ENCODE measurements around the gene TAF1. TPM values are rescaled to one million over a fixed set of nuclear protein-coding genes. Genes with fewer than 3 reads are reported as not detected.
"Not testable (repeated sequence)": the region's sequence is repeated elsewhere in the genome, so short reads cannot be mapped to it uniquely, and the experiment has no call there.

The TAF1 gene
- polyA plus RNA-seq, 4 donors: 31.5 to 54.2 (median 41.9) TPM

DNA sequence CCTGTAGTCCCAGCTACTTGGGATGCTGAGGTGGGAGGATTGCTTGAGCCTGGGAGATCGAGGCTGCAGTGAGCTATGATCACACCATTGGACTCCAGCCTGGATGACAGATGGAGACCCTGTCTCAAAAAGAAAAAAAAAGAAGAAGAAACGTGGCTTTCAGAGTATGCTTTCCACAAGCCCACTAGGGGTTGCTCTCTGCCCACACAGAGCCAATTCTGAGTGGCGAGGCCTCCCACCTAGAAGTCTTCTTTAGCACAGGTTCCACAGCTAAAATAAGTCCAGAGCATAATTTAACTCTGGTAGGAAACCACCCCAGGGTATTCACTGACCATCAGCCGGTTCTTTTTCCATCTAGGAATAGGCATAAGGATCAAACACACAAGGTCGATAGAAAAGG, 50.1 kb downstream of the TAF1 start:
- not testable (repeated sequence) for DNase-seq (ENCODE audit: low read depth in 4 of 4, low spot score in 2 of 4)

DNA sequence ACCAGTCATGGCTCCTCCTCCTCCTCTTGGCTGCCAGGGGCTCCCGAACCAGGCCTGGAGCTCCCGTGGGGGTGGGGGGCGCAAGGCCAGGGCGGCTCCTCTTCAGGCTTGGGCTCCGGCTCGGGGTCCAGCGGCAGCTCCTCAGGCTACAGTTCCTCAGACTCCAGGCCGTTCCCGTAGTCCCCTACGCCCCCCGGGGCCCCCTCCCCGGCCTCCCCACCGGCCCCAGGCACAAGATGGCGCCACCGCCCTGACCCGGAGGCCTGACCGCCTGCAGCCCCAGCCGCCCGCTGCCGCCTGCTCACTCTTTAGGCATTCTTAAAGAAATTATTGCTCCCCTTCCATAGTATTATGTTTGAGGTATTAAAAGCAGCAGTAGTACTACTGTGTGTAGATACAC, 54.5 kb downstream of the TAF1 start:
- no peak for DNase-seq (ENCODE audit: low read depth in 4 of 4, low spot score in 2 of 4)

DNA sequence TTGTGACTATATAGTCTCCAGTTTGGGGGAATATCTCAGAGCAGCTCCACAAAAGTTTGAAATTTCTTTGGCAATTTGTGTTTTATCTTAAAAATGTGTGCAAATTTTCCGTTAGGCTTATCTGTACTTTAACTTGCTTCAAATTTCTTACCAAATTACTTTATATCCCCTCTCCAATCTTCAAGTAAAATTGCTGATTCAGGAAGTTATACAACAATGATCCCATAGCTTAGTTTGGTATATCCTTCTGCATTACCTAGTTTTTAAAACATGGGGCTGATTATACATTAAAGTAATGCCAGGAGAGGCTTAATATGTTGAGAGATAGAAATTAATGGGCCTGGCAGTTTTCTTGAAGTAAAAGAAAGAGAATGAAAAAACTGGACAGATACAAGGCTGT, 66.6 kb downstream of the TAF1 start:
- no peak for DNase-seq (ENCODE audit: low read depth in 4 of 4, low spot score in 2 of 4)

DNA sequence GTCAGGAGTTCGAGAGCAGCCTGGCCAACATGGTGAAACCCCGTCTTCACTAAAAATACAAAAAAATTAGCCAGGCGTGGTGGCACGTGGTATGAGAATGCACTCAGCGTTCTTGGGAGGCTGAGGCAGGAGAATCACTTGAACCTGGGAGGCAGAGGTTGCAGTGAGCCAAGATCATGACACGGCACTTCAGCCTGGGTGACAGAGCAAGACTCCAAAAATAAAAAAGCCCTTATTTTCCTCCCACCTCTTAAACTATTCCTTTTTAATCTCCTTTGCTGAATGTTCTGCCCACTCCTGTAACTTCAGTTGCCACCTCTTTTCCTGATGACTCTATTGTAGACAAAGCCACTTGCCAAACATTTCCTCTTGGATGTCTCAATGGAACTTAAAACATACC, 72.6 kb downstream of the TAF1 start:
- no peak for DNase-seq (ENCODE audit: low read depth in 4 of 4, low spot score in 2 of 4)

DNA sequence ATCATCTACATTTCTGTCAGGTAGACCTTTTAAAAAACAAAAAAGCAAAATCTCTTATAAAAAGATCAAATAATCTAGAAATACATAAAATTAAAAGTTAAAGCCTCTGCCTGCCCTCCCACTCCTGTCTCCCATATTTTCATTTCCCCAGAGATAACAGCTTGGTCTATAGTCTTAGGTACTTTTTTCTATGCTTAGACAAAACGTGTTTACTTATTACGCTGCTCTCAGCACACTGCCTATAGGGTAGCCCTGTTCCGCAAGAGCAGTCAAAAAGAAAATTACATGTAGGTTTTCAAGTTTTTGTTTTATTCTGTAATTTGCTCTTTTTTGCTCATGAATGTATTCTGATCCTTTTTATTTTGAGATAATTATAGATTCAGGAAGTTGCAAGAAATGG, 73.3 kb downstream of the TAF1 start:
- no peak for DNase-seq (ENCODE audit: low read depth in 4 of 4, low spot score in 2 of 4)

DNA sequence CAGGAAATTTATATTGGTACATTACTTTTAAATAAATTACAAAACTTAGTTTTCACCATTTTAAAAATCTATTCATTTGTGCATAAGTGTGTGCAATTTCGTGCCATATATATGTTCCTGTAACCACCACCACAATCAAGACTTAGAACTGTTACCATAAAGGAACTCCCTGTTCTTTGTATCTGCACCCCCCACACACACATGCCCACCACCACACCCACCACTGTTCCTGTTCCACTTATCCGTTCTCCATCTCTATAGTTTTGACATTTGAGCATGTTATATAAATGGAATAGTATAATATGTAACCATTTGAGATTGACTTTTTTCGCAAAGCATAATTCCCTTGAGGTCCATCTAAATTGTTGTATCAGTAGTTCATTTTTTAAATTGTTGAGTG, 73.7 kb downstream of the TAF1 start:
- DNase-seq (ENCODE audit: low read depth in 4 of 4, low spot score in 2 of 4): no peak

DNA sequence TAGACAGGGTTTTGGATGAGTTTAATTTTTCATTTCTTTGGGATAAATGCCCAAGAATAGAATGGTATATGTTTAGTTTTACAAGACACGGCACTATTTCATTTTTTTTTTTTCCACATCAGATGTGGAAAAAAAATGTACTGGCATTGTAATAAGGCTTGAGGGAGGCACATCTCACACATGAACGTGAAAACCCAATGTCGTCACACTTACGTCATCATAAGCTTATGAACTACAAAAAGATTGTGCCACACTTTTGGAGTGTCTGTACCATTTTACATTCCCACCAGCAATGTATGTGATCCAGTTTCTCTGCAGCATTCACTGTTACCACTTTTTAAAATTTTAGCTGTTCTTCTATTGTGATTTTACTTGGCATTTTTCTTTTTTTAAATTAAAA, 74.2 kb downstream of the TAF1 start:
- DNase-seq (ENCODE audit: low read depth in 4 of 4, low spot score in 2 of 4): no peak

DNA sequence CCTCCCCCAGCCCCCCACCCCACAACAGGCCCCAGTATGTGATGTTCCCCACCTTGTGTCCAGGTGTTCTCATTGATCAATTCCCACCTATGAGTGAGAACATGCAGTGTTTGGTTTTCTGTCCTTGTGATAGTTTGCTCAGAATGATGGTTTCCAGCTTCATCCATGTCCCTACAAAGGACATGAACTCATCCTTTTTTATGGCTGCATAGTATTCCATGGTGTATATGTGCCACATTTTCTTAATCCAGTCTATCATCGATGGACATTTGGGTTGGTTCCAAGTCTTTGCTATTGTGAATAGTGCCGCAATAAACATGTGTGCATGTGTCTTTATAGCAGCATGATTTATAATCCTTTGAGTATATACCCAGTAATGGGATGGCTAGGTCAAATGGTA, 75.7 kb downstream of the TAF1 start:
- DNase-seq (ENCODE audit: low read depth in 4 of 4, low spot score in 2 of 4): not testable (repeated sequence)

DNA sequence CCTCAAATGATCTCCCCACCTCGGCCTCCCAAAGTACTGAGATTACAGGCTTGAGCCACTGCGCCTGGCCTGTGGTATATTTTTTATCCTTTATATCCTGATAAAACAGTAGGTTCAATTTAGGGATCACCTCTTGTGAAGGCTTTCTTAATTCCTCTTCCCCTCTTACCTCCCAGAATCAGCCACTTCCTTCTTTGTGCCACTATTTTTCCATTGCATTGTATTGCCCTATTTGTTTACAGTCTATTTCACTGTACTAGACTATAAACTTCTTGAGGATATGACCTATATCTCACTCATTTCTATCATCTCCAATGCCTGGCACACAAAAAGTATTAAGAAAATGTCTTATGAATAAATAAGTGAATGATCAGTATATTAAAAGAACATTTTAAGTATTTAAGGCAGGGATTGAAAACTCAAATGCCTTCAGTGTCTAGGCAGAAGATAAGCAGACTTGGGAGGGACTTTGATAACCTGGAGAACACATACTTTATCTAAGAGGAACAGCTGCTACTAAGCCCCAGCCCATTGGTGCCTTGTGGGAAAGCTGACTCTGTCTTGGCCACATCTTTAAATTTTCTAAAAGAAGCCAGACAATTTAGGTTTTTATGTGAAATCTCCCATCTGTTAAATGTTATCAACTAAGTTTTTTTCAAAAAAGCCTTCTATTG, 84.4 kb downstream of the TAF1 start:
- DNase-seq (ENCODE audit: low read depth in 4 of 4, low spot score in 2 of 4): no peak

DNA sequence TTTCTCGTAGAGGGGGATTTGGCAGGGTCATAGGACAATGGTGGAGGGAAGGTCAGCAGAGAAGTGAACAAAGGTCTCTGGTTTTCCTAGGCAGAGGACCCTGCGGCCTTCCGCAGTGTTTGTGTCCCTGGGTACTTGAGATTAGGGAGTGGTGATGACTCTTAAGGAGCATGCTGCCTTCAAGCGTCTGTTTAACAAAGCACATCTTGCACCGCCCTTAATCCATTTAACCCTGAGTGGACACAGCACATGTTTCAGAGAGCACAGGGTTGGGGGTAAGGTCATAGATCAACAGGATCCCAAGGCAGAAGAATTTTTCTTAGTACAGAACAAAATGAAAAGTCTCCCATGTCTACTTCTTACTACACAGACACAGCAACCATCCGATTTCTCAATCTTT, 85.4 kb downstream of the TAF1 start:
- not testable (repeated sequence) for DNase-seq (ENCODE audit: low read depth in 4 of 4, low spot score in 2 of 4)

DNA sequence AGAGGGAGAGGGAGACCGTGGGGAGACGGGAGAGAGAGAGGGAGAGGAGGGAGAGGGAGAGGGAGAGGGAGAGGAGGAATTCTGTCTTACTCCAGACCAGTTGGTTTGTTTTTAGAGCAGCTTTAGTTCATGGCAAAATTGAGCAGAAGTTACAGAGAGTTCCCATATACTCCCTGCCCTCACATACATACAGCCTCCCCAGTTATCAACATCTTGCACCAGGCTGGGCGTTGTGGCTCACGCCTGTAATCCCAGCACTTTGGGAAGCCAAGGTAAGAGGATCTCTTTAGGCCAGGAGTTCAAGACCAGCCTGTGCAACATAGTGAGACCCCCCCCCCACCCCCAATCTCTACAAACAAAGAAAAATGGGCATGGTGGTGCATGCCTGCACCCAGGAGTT, 86.9 kb downstream of the TAF1 start:
- DNase-seq (ENCODE audit: low read depth in 4 of 4, low spot score in 2 of 4): no peak

DNA sequence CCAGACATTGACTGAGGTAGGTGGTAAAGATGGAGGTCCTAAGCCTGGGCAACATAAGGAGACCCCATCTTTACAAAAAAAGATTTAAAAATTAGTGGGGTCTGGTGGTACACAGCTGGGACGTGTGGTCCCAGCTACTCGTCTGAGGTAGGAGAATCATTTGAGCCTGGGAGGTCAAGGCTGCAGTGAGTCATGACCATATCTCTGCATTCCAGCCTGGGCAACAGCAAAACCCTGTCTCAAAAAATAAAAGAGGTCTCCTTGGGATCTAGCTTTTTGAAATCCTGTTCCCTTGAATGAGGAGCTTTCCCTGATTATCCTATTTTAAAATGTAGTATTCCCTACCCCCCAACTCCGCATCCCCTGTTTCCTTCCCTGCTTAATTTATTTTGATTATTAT, 88.1 kb downstream of the TAF1 start:
- no peak for DNase-seq (ENCODE audit: low read depth in 4 of 4, low spot score in 2 of 4)

DNA sequence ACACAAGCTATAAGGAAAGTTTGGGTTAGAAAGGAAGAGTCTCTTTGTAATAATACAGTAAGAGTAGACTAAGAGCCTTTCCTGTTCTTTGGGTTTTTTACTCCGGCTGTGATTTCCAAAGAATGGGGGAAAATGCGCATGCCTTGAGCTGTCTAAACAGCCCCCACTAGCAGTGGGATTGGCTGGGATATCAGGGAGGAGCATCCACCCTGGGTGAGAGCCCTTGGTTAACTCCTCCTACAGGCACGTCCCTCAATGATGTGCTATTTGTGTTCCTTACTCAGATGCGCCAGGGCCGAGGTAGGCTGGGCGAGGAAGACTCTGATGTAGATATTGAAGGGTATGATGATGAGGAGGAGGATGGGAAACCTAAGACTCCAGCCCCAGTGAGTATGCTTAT, 92.7 kb downstream of the TAF1 start:
- no peak for DNase-seq (ENCODE audit: low read depth in 4 of 4, low spot score in 2 of 4)

DNA sequence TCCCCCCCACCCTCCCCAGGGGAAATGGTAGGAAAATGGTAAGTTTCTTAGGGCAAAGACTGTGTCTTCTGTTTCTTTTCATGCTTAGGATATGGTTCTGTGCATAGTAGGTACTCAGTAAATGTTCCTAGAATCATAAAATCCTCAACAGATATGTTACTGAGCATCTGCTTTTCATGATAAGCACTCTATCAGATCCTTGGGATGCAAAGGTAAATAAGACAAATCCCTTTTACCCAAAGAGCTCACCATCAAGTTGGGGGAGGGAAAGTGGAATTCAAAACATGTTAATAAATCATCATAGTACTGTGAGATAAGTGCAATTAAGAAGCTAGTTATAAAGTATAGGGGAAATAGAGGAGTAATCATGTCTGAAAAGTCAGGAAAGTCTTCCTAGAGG, 98.8 kb downstream of the TAF1 start:
- no peak for DNase-seq (ENCODE audit: low read depth in 4 of 4, low spot score in 2 of 4)

DNA sequence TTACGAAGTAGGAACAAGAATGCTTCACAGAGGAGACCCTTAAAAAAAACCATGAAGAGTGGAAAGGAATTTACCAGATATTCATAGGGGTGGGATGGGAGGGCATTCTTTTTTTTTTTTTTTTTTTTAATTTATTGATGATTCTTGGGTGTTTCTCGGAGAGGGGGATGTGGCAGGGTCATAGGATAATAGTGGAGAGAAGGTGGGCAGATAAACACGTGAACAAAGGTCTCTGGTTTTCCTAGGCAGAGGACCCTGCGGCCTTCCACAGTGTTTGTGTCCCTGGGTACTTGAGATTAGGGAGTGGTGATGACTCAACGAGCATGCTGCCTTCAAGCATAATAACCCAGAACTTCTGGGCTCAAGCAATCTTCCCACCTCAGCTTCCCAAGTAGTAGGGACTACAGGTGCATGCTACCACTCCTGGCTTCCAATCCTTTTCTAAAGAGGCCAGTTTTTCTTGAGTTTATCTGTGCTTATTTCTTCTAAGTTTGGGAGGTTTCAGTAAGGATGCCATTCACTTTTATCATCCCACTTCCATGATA, 100.9 kb downstream of the TAF1 start:
- no peak for DNase-seq (ENCODE audit: low read depth in 4 of 4, low spot score in 2 of 4)

DNA sequence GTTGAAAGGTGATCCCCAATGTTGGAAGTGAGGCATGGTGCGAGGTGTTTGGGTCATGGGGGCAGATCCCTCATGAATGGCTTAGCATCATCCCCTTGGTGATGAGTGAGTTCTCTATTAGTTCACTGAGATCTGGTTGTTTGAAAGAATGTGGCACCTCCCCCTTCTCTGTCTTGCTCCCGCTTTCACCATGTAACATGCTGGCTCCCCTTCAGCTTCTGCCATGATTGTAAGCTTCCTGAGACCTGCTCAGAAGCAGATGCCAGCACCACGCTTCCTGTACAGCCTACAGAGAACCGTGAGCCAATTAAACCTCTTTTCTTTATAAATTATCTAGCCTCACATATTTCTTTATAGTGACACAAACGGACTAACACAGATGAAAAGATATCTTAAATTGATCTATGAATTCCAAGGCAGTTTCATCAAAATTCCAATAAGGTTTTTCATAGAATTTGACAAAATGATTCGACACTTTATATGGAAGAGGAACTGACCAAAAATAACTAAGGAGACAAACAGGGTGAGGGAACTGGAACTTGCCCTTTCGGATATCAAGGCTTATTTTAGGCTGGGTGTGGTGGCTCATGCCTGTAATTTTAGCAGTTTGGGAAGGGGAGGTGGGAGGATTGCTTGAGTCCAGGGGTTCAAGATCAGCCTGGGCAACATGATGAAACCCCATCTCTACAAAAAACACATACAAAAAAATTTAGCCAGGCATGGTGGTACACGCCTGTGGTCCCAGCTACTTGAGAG, 109.8 kb downstream of the TAF1 start:
- no peak for DNase-seq (ENCODE audit: low read depth in 4 of 4, low spot score in 2 of 4)

DNA sequence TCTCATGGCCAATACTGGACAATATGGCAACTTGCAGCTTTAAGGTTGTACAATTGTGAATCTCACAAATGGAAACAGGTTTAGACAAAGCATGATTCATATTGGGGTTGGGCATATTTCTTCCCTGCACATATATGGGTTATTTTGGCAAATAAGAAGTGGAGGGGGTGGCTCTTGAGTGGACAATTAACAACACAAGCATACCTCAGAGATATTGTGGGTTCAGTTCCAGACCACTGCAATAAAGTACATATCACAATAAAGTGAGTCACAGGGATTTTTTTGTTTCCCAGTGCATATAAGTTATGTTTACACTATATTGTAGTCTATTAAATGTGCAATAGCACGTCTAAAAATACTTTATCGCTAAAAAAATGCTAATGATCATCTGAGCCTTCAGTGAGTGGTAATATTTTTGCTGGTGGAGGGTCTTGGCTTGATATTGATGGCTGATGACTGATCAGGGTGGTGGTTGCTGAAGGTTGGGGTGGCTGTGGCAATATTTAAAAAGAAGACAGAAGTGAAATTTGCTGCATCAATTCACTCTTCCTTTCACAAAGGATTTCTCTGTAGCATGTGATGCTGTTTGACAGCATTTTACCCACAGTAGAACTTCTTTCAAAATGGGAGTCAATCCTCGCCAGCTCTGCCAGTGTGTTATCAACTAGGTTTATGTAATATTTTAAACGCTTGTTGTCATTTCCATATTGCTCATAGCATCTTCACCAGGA, 116.2 kb downstream of the TAF1 start:
- no peak for DNase-seq (ENCODE audit: low read depth in 4 of 4, low spot score in 2 of 4)

DNA sequence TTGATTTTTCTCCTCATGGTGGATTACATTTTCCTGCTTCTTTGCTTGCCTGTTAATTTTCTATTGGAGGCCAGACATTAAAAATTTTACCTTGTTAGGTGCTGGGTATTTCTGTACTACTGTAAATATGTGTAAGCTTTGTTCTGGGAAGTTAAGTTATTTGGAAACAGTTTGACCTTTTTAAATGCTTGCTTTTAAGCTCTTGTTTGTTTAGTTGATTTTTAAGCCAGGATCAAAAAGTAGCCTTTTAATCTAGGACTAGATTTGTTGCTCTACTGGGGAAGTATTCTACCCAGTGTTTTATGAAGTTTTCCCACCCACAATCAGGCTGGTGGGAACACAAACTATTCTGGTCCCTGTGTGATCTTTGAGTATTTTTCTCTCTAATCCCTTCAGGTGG, 121.7 kb downstream of the TAF1 start:
- DNase-seq (ENCODE audit: low read depth in 4 of 4, low spot score in 2 of 4): no peak

DNA sequence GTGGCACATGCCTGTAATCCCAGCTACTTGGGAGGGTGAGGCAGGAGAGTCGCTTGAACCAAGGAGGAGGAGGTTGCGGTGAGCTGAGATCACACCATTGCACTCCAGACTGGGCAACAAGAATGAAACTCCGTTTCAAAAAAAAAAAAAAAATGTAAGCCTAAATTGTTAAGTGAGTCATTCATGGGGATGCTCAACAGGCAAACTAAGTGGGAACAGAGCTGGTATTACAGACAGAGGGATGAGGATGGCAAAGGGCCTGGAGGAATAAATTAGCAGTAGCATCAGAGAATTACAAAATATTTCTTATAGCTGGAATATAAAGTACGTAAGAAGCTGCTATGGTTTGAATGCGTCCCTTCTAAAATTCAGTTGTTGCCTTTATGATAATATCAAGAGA, 123.4 kb downstream of the TAF1 start:
- DNase-seq (ENCODE audit: low read depth in 4 of 4, low spot score in 2 of 4): no peak

DNA sequence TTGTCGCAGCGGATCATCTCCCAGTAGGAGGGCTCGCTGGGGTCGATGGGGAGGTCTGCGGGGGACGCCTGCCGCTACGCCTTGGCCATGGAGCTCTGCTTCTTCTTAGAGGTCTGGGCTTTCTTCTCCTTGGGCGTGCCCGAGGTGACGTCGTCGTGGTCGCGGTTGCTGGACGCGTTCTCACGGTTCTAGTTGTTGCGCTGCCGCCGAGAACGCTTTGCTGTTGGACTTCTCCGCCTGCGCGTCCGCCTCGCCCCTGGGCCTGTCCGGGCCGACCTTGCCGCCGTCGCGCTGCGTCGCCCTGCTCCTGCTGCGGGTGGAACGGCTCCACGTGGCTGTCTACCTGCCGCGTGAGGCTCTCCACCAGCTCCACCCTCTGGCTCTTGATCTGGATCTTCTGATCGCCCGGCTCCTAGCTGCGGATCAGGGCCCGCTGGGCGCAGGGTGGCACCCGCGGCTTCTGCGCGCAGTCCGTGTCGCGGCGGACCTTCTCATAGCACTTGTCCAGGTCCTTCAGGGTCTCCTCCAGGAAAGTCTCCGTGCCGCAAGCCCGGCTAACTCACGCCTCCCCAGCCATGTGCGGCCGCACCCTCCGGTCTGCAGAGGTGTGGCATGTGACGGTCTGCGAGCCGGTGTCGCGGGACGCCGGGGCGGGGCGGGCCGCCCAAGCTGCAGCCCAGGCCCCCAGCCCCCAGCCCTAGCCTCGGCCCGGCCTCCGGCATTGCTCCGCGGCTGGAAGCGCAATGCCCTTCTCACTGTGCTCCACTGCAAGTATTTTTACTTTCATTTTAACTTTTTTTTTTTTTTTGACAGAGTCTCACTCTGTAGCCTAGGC, 126.3 kb downstream of the TAF1 start:
- peak in 1 of 4 donors; percentile 7 for DNase-seq (ENCODE audit: low read depth in 4 of 4, low spot score in 2 of 4)

Measured in left renal cortex interstitium (tissue), 4 donors.